K562 (cell line): Measurements from ENCODE around the gene SORT1. TPM values are rescaled to one million over a fixed set of nuclear protein-coding genes. Genes with fewer than 3 reads are reported as not detected.

Source experiments
- BRCA1 ChIP-seq, 2 experiments: fragments of 450-650 bp in 1 of 2; sonication (generic) in 1 of 2; formaldehyde crosslinking in 1 of 2; IDR thresholded peaks; 2 replicates each; pipeline versions ENCODE4 v1.5.0 to v1.6.1; 2017 to 2020; ENCODE audit warnings: mild to moderate bottlenecking in 1 of 2, missing genetic modification reagents in 1 of 2
- CEBPZ ChIP-seq: fragments of 150-350 bp; IDR thresholded peaks from 2 replicates; pipeline ENCODE4 v1.6.1; 2014; ENCODE audit warnings: low read depth, mild to moderate bottlenecking, low read length, borderline replicate concordance
- KAT8 ChIP-seq: fragments of 450-650 bp; IDR thresholded peaks from 2 replicates; pipeline ENCODE4 v1.6.1; 2016; ENCODE audit warnings: low read depth, mild to moderate bottlenecking
- NR0B1 ChIP-seq: fragments of 450-650 bp; IDR thresholded peaks from one replicate; pipeline ENCODE4 v1.6.1; 2018; ENCODE audit warnings: mild to moderate bottlenecking, moderate library complexity; ENCODE audit not compliant: partially characterized antibody
- POLR3G ChIP-seq: IDR thresholded peaks from 2 replicates; pipeline ENCODE4 v1.6.1; 2011; ENCODE audit not compliant: insufficient read length, insufficient replicate concordance; ENCODE audit errors: extremely low read depth
- POU5F1 ChIP-seq: fragments of 150-350 bp; IDR thresholded peaks from 2 replicates; pipeline ENCODE4 v1.6.1; 2014; ENCODE audit warnings: borderline replicate concordance, low read length, low read depth, mild to moderate bottlenecking; ENCODE audit not compliant: partially characterized antibody
- PRDM10 ChIP-seq: fragments of 450-650 bp; IDR thresholded peaks from 2 replicates; pipeline ENCODE4 v1.6.1; 2018; ENCODE audit not compliant: partially characterized antibody
- PTTG1 ChIP-seq: fragments of 450-650 bp; IDR thresholded peaks from 2 replicates; pipeline ENCODE4 v1.6.1; 2016; ENCODE audit warnings: low read depth, mild to moderate bottlenecking, missing genetic modification characterization, missing compliant biosample characterization
- U2AF1 ChIP-seq: fragments of 200-400 bp; formaldehyde crosslinking; optimal IDR thresholded peaks from 2 replicates; pipeline ENCODE3; 2017; ENCODE audit warnings: mild to moderate bottlenecking, low read depth, low read length, moderate library complexity
- USF2 ChIP-seq: sonication (generic); formaldehyde crosslinking; IDR thresholded peaks from 2 replicates; pipeline ENCODE4 v1.5.0; 2020; ENCODE audit warnings: missing genetic modification reagents
- ZNF23 ChIP-seq: fragments of 250-450 bp; sonication (Bioruptor Pico); IDR thresholded peaks from 2 replicates; pipeline ENCODE4 v1.4.0; 2020; ENCODE audit warnings: mild to moderate bottlenecking
- ZNF274 ChIP-seq: IDR thresholded peaks from 2 replicates; pipeline ENCODE4 v1.6.1; 2011; ENCODE audit warnings: low read depth, mild to moderate bottlenecking, low read length, moderate library complexity, borderline replicate concordance
- ZNF551 ChIP-seq: fragments of 250-450 bp; sonication (Bioruptor Pico); IDR thresholded peaks from 2 replicates; pipeline ENCODE4 v1.5.0; 2021; ENCODE audit warnings: mild to moderate bottlenecking, moderate library complexity
- ZNF639 ChIP-seq, 2 experiments: fragments of 200-800 bp in 1 of 2; sonication (Bioruptor generic) in 1 of 2; sonication (generic) in 1 of 2; formaldehyde crosslinking in 1 of 2; IDR thresholded peaks in 1 of 2; conservative IDR thresholded peaks in 1 of 2; 2 replicates each; pipeline versions ENCODE4 v1.5.0 to v1.6.1; 2016 to 2020; ENCODE audit warnings: missing compliant biosample characterization in 1 of 2, missing genetic modification characterization in 1 of 2, missing genetic modification reagents in 1 of 2
- ZNF695 ChIP-seq: fragments of 450-650 bp; formaldehyde crosslinking; IDR thresholded peaks from 2 replicates; pipeline ENCODE4 v1.4.0; 2020; ENCODE audit warnings: mild to moderate bottlenecking, moderate library complexity
- polyA plus RNA-seq, 8 experiments: library from polyadenylated mRNA; depleted of rRNA in 4 of 8; stranded (reverse) in 5 of 8; unstranded in 3 of 8; fragments of >200 nt; fragmentation: Nextera tagmentation in 2 of 8; fragmentation: Illumina TruSeq in 1 of 8; extraction: Ambion mirVana in 2 of 8; extraction: Trizol in 1 of 8; gene quantifications; 2 replicates each; pipeline versions ENCODE4 v1.2.1 to v1.2.3, GENCODE V29; 2011 to 2014; ENCODE audit warnings: inconsistent platforms in 1 of 8, missing spikeins in 1 of 8
- total RNA-seq, 7 experiments: library from RNA; depleted of rRNA in 6 of 7; stranded (reverse); fragments of >200 nt in 6 of 7; fragmentation: Illumina TruSeq in 2 of 7; extraction: Trizol in 2 of 7; gene quantifications; 2 replicates each; pipeline versions ENCODE4 v1.2.1 to v1.2.3, GENCODE V29; 2011 to 2021; ENCODE audit warnings: low replicate concordance in 1 of 7

Gene SORT1
- total and polyA plus RNA-seq, 9 of the 15 experiments (the other 6 are each of a cell fraction or from before 2014, with no cell fraction given), result 27.4 to 112 (median 65.0) TPM

- TF ChIP-seq NR0B1, result no peak
- no peak for TF ChIP-seq CEBPZ
- TF ChIP-seq U2AF1, result no peak
- TF ChIP-seq ZNF23 (CRISPR knock-in tag), result no peak
- no peak for TF ChIP-seq ZNF695 (CRISPR knock-in tag)
- TF ChIP-seq ZNF274, result no peak
- no peak for TF ChIP-seq POLR3G
- no peak for TF ChIP-seq USF2 (CRISPR knock-in tag)
- no peak for TF ChIP-seq KAT8
- TF ChIP-seq POU5F1, result no peak
- TF ChIP-seq PTTG1 (tag), result no peak
- no peak for TF ChIP-seq ZNF639 (CRISPR knock-in tag; conservative IDR thresholded peaks at IDR 0.05 in 1 of 2, IDR thresholded peaks at IDR 0.05 in 1 of 2)
- TF ChIP-seq ZNF551 (CRISPR knock-in tag), result no peak
- no peak for TF ChIP-seq BRCA1 (IDR thresholded peaks at IDR 0.05)
- no peak for TF ChIP-seq BRCA1 (CRISPR knock-in tag; IDR thresholded peaks at IDR 0.05)
- peak; percentile 20 for TF ChIP-seq PRDM10
Observed at GRCh38 chr1:109277434-109278204, 120.1 kb downstream of the SORT1 start (continued).
